Stimulated activated CD4-positive, alpha-beta T cell treated with anti-CD3 and anti-CD28 coated beads, Interleukin-1b, Interleukin-23, amount 100 ng/mL, for 4 hours (primary cell): ENCODE results near the gene ZFPL1.
A peak's percentile ranks its signal among the peaks of the same experiment; 100 is the strongest.
"Not testable (repeated sequence)": the region's sequence is repeated elsewhere in the genome, so short reads cannot be mapped to it uniquely, and the experiment has no call there.

Source experiments
- DNase-seq, 2 donors: peaks; one replicate each; pipeline ENCODE4 v3.0.0-alpha.2; 2020; ENCODE audit warnings: low read depth in 2 of 2

Gene ZFPL1

DNA sequence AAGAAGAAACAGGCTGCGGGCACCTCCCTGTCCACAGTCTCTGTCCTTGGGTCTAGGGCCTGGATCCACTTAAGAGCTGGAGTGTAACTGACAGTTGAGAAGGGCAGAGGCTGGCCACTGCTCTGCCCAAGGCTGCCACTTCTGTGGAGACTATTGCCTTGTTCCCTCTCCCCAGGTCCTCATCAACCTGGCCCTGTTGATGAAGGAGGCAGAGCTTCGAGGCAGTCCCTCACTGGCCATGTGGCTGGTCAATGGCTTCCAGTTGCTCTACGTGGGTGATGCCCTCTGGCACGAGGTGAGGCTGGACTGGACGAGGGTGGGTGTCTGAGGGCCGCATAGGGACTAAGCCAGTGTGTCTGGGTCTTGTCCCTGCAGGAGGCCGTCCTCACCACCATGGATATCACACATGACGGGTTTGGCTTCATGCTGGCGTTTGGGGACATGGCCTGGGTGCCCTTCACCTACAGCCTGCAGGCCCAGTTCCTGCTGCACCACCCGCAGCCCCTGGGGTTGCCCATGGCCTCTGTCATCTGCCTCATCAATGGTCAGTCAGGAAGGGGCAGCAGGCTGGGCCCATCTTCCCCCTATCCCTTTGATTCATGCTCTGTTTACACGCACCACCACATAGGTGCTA, 30.6 kb downstream of the ZFPL1 start:
- DNase-seq, result no peak

DNA sequence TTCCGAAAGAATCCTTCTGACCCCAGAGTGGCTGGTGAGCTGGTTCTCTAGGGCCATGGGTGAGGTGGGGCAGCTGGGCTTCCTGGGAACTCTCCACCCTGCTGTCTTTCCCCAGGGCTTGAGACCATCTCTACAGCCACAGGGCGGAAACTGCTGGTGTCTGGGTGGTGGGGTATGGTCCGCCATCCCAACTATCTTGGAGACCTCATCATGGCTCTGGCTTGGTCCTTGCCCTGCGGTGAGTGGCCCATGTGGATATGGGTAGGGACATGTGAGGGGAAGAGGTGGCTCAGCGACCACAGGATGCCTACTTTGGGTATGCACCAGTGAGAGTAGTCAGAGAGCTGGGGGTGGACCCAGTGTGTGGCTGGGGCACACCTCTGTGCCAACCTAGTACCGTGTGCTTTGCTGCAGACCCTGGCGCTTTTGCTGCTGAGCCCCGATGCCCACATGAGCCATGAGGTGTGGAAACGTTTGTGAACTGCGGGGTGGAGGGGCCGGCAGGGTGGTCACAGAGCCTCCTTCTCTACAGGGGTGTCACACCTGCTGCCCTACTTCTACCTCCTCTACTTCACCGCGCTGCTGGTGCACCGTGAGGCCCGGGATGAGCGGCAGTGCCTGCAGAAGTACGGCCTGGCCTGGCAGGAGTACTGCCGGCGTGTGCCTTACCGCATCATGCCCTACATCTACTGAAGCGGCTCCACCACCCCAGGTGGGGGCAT, 31.5 kb downstream of the ZFPL1 start:
- DNase-seq, result no peak

DNA sequence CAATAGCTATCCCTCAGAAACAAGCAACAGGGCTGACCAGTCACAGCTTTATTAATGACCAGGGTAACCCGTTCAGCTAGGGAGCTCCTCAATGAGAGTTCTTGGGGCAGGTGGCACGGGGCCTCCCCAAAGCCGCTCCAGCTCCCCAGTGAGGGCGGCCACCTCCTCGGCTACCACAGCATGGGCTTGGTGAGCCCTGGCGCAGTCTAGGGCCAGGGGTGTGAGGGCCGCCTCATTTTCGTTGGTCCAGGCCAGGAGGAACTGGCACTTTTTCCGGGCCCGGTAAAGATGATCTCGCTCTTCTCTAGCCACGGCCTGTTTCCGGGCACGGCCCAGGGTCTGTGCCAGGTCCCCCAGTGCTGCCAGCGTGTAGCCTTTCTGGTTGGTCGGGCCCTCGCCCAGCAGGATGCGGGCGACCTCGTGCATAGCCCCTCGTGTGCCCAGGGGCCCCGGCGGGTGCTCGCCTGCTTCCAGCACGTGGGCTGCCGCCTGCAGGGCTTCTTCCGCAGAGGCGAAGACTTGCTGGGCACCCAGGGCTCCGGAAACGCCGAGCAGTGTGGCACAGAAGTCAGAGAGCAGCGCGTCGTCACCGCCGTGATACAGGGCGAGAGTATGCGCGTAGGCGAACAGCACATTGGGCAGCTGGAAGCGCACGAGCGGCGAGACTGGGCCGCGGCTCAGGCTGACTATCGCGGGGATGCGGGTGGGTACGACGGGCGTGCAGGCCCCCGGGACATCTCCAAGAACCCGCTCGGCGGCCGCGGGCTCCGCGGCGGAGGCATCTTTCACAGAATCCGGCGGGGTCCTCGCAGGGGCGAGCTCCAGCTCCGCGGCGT, 32.6 kb downstream of the ZFPL1 start:
- DNase-seq, result peak; percentile 52 to 54

DNA sequence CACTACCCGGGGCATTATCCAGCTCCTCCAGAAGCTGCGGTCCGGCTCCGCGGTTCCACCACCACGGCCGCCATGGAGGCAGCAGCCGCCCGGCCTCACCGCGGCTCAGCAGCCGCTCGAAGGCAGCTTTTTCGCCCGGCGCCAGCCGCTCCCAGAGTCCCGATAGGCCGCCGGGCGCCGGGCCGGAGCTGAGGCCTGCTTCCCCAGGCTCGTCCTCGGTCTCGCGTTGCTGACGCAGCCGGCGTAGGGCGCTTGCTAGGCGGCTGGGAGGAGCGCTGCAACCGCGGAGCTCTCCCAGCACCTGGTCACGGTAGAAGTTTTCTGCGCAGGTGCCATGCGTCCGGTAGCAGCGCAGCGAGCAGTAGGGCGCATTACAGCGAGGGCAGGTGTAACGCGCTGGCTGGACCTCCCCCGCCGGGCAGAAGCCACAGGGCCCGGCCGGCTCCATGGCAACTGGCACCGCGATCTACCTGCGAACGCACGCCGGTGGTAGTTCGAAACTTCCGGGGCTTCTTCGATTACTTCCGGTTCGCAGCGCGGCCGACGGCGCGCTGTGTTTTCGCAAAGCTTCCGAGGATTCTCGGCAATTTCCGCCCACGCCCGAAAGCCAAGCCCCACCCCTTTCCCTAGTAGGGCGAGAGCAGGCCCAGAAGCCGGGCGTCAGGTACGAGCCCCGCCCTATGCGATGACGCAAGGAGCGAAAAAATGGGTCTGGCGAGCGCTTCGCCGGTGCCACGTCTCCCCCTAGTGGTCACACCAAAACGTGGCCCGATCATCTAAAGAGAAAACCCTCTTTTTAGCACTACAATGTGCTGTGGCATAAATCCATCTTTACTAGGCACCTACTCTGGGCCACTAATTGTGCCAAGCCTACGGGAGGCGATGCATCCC, 33.4 kb downstream of the ZFPL1 start, which contains the start of gene ZNHIT2:
Gene ZNHIT2 (minus strand): TSS at position 496 of the 891 bp plus-strand sequence. CDS start 48 bp downstream, at position 448.
- peak; percentile 100 for DNase-seq

DNA sequence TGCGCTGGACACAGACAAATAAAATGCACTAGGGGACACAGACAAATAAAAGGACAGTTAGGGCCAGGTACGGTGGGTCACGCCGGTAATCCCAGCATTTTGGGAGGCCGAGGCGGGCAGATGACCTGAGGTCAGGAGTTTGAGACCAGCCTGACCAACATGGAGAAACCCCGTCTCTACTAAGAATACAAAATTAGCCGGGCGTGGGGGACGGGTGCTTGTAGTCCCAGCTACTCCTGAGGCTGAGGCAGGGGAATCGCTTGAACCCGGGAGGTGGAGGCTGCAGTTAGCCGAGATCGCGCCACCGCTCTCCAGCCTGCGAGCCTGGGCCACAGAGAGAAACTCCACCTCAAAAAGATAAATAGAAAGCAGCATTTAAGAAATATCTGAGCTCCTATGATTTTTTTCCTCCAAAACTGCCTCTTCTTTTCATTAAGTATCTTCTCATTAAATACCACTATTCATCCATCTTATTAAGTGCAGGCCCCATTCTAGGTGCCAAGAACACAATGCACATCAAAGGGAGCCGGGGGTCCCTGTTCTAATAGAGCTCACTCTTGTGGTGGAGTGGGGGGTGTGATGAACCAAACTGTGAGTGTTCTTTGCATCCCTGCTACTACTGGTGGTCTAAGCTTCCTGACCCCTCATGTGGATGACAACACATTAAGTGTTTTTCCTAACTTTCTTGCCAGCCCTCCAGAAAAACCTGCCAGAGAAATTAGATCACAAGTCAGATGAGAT, 34.2 kb downstream of the ZFPL1 start:
- DNase-seq, result no peak

DNA sequence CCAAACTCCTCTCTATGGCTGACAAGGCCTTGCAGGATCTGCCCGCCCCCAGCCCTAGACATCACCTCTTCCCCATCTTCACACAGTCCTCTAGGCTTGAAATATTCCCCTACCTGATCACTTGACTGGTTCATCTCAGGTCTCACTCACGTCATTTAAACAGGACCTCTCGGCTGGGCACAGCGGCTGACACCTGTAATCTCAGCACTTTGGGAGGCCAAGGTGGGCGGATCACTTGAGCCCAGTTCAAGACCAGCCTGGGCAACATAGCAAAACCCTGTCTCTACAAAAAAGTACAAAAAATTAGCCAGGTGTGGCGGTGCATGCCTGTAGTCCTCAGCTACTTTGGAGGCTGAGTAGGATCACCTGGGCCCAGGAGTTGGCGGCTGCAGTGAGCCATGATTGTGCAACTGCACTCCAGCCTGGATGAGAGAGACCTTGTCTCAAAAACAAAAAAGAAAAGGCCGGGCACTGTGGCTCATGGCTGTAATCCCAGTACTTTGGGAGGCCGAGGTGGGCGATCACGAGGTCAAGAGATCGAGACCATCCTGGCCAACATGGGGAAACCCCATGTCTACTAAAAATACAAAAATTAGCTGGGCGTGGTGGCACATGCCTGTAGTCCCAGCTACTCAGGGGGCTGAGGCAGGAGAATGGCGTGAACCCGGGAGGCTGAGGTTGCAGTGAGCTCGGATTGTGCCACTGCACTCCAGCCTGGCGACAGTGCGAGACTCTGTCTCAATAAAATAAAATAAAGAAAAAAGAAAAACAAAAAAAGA, 35.1 kb downstream of the ZFPL1 start:
- not testable (repeated sequence) for DNase-seq

DNA sequence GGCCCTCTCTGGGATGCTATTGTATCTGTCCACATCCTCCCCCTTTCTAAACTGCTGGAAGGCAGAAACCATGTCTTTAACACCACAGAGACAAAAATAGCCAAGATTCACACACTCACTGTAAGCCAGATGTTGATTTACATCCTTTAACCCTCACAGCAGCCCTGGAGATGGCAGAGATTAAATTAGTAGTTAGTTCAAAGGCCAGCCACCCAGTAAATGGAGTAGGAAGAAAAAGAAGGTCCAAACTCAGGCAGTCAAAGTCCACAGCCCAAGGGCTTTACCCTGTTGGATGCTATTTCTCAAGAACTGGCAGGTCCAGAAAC, 35.6 kb downstream of the ZFPL1 start:
- DNase-seq, result no peak

DNA sequence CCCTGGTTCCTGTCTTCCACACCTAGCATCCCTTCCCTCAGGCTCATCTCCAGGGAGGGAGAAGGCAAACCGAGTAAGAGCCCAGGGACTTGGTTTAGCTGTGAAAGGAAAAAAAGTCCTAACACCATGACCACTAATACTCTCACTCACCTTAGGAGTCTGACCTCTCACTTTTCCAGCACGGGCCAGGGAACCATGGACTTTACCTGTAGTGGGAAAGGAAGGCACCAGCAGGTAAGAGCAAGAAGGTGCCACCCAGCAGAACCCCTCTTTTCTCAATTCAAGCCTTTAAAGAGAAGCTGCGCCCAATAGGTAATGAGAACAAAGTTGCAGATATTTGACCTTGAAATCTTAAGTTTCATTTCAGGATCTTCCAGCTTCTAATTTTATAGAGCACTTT, 36.8 kb downstream of the ZFPL1 start:
- DNase-seq, result no peak

DNA sequence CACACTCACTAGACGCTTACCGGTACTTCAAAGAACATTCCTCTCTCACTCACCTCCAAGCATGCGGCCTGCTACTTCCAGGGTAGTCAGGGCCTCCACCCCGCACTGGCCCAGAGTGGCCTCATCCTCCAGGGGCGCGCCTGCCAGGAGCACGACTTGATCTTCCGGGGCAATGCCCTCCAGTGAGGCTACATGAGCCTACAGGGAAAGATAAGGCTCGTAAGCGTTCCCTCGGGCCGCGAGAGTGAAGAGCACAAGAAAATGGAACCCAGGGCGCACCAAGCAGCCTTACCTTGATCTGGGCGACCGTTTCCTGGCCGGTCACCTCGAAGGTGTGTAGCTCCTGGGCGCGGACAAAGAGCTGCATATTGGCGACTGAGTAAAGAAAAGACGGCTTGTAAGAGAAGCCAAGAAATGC, 37.4 kb downstream of the ZFPL1 start:
- DNase-seq, result no peak

DNA sequence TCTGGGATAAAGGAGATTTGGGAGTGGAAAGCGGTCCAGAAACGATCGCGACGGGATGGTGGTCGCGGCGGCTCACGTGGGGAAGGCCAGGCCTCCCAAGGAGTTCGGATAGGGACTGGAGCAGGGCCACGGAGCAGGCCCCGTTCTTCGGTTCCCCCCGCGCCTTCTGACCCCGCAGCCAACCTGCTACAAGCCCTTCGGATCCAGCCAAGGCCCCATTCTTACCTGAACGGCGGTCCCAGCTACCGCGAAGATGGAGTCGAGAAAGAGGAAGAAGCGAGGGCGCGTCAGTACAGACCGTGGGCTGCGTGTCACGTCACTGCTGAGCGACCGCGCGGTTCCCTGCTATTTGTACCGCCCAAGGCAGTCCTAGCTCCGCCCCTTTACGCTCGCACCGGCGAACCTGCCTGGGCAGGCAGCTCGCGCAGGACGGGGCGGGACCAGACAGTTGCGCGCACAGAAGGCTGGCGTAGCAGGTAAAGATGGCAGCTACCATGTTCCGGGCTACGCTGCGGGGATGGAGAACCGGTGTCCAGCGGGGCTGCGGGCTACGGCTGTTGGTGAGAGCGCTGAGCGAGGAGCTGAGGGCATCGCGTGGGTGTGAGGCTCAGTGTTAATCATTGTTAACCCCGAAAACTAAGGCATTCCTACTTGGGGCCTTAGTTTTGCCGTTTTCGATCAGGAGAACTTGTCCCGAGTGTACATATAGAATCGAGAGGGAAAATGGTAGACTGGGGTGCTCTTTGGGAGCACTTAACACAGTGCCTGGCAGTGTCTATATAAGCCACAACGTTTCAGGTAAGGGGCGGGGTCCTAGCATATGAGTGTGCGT, 38.1 kb downstream of the ZFPL1 start, which contains the start of the genes FAU and MRPL49:
Gene FAU (minus strand): TSS at position 270 of the 832 bp plus-strand sequence. CDS start 321 bp downstream, outside the sequence.
Gene MRPL49 (plus strand): TSS at position 457 of the 832 bp plus-strand sequence. CDS start 26 bp downstream, at position 483.
- peak; percentile 96 to 97 for DNase-seq

DNA sequence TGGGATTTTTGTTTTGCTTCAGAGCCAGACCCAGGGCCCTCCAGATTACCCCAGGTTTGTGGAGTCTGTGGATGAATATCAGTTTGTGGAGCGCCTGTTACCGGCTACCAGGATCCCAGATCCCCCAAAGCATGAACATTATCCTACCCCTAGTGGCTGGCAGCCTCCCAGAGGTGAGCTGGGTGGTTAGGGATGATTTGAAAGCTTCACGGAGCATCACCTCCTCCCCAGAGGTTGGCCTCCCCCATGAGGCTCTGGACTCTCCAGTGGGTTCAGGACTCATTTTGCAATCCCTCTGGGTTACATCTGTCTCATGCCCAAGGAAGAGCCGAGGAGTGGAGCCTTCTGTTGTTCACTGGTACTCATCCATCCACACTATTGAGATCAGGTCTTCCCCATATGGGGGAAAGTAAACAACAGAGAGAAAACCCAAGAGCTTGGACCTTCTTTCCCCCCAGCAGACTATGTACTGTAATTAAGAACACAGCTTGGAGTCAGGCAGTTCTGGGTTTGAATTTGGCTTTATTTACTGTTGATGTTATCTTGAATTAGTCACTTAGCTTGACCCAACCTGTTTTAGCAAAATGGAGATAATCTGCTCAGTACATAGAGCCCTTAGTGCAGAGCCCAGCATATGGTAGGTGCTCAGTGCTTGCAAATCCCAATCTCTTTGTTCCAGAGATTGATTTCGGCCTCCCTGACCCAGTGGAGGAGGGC, 40.6 kb downstream of the ZFPL1 start:
- DNase-seq, result no peak

DNA sequence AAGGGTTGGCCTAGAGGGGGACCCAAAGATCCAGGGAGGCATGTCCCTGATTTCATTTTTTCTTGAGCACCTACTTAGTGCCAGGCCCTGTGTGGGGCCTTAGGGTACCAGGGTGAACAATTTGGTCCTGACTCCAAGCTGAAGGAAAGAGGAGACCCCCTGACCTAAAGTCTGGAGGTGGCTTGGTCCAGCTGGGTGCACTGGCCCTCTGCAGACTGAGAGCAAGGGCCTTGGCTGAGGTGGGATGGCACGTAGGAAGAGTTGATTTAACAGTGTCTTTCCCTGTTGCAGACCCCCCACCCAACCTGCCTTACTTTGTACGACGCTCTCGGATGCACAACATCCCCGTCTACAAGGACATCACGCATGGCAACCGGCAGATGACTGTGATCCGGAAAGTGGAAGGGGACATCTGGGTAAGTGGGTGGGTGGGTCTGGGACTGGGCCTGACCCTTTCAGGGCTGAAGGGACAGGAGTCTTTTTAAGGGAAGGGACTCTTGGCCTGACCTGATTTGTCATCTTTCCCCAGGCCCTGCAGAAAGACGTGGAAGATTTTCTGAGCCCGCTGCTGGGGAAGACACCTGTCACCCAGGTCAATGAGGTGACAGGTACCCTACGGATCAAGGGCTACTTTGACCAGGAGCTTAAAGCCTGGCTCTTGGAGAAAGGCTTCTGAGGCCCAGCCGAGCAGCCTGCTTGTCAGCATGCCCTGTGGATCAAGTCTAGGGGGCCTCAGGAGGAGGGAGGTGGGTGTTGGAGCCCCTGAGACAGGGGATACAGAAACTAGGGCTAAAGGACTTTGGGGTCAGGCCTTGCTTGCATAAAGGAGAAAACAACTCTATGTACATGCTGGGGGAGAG, 41.4 kb downstream of the ZFPL1 start:
- DNase-seq, result no peak

DNA sequence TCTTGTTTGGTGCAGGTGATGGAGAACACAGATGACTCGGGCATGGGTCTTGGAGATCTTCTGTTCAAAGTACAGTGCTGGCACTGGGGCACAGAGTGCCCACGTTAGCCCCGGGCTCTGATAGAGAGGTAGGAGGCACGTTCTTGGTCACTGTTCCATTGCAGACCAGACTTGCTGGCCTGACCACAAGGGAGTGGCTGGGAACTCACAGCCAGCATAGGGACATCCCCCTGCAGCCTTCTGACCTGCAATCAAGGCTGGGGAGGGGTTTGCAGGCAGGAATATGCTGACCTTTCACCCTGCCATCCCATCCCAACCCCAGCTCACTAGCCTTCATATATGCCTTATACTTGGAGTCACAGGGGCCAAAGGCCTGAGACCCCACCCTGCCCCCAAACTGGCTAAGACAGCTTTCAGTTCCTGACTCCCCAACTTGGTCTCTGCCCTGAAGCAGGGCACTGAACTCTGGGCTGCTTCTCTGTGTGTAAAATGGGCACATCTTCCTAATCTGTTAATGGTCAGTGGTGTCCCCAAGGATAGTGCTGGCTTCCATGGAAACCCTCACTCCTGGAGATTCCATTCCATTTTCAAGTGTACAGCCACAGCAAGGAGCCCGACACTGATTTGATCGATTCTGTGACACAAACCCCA, 42.7 kb downstream of the ZFPL1 start:
- no peak for DNase-seq

DNA sequence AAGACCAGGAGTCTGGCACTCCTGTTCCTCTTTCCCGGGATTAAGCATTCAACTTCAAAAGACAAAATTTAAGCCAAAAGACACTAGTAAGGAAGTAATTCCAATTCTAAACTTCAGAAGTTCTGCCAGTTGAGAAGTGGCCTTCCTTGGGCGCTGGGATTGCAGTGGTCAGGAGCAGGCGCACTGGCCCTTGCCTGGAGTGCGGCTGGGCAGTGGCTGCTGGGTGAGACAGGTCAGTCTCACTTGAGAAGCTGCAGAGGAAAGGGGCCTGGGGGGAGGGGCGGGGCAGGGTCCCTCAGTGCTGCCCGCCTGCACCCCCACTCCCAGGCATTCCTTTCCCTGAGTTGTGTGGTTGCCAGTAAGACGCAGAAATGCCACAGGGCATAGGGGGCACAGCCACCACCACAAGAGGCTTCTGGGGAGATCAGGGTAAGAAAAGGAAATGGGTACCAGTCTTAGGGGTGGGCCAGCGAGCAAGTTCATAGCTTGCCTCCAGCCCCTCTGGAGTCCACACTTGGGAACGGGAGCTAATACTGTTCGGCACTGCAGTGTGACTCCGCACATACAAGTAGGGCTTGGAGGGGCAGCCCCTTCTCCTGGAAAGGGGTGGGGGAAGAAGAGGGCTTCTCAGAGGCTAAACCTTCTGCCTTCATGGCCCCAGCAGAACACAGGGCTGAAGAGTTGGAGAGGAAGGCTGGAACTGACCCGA, 43.6 kb downstream of the ZFPL1 start:
- DNase-seq, result no peak

DNA sequence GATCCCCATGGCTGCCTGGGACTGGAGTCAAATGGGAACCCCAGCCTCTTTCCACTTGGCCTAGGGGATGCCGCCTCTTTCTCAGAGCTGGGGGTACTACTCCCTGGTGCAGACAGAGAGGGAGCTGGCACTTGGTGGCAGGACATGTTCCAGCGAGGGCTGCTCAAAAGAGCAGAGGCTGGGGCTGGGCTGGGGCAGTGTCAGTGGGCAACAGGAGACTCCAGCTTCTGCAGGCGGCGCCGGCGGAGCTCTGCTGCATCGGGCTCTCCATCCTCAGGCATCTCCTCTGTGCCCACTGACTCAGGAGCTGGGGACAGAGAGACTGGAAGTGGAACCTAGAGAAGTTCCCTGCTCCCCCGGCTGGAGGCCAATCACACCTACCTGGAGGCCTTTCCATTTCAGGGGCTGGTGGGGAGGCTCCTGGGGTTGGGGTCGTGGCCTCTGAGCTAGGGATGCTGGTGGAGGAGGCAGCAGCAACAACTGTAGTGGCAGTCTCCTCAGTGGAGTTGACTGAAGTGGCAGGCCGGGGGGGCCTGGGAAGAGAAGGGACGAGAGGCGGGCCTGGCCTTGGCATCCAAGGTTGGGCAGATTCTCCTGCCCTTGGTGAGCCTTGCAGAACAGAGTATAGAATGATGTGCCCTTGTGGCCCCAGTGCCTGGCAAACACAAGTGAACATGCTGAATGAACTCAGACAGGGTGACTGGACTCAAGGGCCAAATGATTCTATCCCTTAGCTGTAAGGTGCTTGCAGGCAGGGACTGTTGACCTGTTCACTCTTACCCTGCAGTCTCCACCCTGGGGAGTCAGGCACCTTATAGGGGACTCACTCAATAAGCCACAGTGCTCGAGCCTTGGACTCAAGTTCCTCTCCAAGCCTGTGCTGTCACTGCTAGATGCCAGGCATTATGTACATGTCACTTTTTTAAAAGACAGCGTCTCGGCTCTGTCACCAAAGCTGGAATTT, 44.4 kb downstream of the ZFPL1 start:
- DNase-seq, result no peak
